ENCODE results near the gene NRDC.
"Not testable (repeated sequence)": the region's sequence is repeated elsewhere in the genome, so short reads cannot be mapped to it uniquely, and the experiment has no call there.

Gene NRDC

GRCh38 chr1:51894748-51895147, 16.2 kb upstream of the NRDC start:
- not testable (repeated sequence) for DNase-seq

GRCh38 chr1:51878308-51878615, 265 bp downstream of the NRDC start:
- no peak for DNase-seq

DNA sequence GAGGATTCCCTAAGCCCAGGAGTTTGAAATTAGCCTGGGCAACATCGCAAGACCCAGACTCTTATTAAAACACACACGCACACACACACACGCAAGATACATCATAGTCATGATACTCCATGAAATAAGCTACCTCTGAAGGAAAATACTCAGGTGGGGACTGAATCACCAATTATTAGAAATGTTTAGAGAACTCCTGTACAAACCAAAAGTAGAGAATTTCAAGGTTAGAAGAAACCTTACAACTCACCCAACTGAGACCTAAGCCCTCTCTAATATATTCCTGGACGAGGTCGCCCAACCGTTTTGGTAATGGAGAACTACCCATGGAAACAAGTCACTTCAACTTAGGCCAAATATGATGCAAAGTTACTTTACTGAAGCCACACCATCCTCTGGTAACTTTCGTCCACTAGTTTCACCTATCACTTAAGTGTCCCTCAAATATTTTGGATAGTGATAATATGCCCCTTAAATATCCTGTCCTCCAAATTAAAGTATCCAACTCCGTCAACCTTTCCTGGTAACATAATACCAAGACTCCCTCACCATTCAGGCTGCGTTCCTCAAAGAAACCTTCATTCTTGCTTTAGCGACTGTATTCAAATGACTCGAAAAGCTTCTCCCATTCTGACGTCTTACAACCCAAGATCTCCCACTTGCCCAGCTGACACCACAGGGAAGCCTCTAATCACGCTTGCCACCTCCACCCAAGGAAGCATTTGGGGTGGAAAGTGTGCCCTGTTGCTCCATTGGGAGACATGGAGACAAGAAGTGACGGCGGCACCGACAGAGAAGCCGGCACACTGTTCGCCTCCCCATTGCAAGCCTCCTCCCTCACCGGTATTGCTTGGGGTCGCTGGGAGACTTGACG, 856 bp downstream of the NRDC start:
- peak in 1 of 2 experiments; percentile 14 for DNase-seq

GRCh38 chr1:51875836-51876235, 2.7 kb downstream of the NRDC start:
- DNase-seq, result no peak

DNA sequence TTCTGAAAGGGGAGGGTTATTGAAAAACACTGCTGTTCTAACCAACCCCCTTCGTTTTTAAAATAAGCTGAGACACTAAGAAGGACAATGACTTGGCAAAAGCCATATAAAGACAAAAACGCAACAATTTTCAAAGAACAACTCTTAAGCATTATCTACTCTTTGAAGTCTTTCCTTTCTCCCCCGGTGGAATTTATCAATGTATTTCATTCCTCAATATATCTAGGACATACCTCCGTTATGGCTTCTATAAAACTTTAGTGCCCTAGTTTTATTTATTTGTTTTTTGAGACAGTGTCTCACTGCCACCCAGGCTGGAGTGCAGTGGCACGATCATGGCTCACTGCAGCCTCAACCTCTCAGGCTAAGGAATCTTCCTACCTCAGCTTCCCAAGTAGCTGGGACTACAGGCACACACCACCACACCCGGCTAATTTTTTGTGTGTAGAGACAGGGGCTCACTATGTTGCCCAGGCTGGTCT, 3.2 kb downstream of the NRDC start:
- no peak for DNase-seq

DNA sequence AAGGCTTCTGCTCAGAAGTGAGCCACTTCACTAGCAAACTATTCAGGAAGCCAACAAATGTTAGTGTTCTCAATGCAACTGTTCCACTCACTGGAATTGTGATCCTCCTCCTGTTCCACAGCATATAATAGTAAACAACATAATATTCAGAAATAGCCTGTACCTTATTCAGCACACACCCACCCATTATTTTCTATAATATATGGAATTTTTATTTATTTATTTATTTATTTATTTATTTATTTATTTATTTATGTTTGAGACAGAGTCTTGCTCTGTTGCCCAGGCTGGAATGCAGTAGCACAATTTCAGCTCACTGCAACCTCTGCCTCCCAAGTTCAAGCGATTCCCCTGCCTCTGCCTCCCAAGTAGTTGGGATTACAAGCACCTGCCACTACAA, 5.3 kb downstream of the NRDC start:
- not testable (repeated sequence) for DNase-seq

- no peak for DNase-seq
Observed at GRCh38 chr1:51871351-51871975, 7.1 kb downstream of the NRDC start.

DNA sequence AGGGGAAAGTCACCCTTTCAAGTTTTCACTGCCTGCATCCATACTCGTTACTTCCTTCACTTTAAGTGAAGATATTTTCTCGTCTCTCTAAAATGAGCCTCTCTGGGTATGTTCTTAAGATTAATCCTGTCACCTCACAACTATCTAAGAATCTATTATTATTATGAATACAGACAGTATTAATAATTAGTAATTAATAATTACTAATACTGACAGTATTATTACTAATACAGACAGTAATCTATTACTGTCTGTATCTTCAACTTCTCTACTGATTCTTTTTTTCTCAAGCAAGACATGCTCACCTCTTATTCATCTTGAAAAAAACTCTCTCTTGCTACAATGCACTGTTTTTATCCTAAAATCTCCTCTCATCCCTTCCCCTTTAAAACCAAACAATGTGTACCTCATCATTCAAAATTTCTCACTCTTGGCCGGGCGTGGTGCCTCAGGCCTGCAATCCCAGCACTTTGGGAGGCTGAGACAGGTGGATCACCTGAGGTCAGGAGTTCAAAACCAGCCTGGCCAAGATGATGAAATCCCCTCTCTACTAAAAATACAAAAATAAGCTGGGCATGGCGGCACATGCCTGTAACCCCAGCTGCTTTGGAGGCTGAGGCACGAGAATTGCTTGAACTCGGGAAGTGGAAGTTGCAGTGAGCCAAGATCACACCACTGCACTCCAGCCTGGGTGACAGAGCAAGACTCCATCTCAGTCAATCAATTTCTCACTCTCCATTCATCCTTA, 7.8 kb downstream of the NRDC start:
- DNase-seq, result no peak

DNA sequence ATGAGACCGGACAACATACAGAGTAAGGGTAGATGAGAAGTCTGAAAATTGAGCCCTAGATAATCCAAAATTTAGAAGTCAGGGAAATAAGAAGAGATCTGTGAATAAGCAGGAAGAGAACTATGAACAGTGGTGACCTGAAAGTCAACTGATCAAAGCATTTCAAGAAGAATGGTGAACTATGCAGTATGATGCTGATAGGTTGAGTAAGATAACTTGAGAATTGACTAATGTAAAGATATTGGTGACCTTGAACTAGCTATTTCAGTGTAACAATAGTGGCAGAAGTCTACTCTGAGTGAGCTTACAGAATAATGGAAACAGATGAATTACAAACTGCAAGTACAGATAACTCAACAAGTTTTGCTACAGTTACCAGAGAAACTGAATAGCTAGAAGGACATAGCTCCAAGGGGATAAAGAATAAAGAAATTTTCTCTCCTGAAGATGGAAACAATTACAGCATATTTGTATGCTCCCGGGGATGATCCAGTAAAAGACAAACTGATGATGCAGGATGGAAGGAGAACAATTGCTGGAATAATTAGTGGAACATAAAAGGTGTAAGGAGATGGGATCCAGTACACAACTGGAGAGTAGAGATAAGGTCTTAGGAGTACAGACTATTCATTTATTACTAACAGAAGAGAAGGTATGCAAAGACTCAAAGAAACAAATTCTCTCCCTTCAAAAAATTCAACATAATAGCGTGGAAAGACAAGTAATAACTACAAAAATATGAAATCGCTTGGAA, 10.9 kb downstream of the NRDC start:
- DNase-seq, result no peak

GRCh38 chr1:51863384-51863783, 15.1 kb downstream of the NRDC start:
- no peak for DNase-seq

GRCh38 chr1:51861669-51862068, 16.9 kb downstream of the NRDC start:
- no peak for DNase-seq

GRCh38 chr1:51859735-51860134, 18.8 kb downstream of the NRDC start:
- no peak for DNase-seq

- no peak for DNase-seq
Observed at GRCh38 chr1:51859333-51859732, 19.2 kb downstream of the NRDC start.

- no peak for DNase-seq
Observed at GRCh38 chr1:51858892-51859291, 19.6 kb downstream of the NRDC start.

DNA sequence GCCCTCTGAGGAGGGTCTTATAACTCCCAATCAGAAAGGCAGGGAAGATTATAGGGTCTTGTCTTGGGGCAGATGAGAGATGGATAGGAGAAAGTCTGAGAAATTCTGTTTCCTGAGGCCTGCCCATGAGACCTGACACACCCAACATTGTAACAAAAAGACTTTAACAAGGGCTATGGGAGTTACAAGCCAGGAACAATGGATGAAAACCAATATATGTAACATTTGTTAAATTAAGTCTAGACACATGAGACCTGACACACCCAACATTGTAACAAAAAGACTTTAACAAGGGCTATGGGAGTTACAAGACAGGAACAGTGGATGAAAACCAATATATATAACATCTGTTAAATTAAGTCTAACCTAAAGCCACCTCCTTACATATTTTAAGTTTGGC, 21.8 kb downstream of the NRDC start:
- DNase-seq, result no peak

- DNase-seq, result no peak
Observed at GRCh38 chr1:51855624-51856023, 22.9 kb downstream of the NRDC start.

- DNase-seq, result no peak
Observed at GRCh38 chr1:51853360-51853759, 25.2 kb downstream of the NRDC start.

DNA sequence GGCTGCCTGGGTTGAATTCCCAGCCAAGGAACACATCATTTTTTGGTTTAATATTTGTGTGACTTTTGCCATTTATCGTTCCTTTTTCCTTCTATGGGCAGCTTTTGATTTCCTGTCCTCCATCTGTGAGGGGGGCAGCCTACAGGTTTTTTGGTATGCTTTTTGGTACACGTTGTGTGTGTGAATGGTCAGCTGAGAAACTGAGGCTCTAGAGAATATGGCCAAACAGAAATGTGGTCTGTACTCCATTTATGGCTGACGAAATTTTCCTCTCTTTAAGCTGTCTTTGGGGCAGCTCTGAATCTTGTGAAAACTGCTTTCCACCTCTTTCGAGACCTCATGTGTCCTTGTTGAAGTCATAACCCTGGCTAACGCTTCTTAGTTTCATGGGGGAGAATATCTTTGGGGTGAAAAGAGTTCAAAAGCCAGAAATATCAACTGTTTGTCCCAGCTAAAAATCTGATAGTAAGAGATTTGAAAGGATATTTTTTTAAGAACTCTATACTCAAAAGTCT, 26.6 kb downstream of the NRDC start:
- no peak for DNase-seq

DNA sequence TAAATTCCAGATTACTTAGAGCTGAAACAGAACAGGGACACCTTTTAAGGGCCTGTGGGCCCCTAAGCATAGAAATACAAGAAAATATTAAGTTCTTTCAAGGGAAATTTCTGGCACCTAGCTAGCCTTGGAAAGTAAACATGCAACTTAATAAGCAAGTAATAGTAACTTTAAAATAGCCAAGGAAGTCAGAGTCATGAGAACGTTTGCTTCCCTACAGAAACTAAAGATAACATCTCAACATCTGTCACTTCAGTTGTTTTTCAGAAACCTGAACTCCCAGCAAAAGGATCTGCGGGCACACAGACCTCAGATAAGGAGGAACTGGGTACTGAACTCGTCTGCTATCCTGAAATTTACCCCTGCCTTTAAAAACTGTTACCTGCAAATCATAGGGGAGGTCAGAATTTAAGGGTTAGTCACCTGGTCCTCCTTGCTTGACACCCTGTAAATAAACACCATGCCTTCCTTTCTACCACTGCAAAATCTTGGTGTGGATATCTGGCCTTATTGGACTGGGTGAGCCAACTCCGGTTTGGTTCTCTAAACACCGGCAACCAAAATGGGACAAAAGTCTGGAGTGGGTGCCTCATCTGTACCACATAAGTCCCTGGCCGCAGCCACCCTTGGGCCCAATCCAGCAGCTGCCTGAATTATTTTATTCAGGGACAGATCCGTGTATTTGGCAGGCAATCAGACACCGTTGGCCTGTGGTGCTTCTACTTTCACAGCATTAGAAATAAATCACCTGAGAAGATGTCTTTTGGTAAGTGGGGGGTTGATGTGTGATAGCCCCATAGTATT, 27.9 kb downstream of the NRDC start:
- DNase-seq, result no peak

DNA sequence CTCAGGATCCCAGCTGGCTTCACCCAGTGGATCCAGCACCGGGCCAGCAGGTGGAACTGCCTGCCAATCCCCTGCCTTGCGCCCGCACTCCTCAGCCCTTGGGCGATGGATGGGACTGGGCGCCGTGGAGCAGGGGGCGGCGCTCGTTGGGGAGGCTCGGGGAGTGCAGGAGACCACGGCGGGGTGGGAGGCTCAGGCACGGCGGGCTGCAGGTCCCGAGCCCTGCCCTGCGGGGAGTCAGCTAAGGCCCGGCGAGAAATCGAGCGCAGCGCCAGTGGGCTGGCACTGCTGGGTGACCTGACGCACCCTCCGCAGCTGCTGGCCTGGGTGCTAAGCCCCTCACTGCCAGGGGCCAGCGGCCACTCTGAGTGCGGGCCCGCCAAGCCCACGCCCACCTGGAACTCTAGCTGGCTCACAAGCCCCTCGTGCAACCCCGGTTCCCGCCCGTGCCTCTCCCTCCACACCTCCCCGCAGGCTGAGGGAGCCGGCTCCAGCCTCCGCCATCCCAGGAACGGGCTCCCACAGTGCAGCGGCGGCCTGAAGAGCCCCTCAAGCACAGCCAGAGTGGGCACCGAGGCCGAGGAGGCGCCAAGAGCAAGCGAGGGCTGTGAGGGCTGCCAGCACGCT, 31.1 kb downstream of the NRDC start:
- DNase-seq, result no peak

DNA sequence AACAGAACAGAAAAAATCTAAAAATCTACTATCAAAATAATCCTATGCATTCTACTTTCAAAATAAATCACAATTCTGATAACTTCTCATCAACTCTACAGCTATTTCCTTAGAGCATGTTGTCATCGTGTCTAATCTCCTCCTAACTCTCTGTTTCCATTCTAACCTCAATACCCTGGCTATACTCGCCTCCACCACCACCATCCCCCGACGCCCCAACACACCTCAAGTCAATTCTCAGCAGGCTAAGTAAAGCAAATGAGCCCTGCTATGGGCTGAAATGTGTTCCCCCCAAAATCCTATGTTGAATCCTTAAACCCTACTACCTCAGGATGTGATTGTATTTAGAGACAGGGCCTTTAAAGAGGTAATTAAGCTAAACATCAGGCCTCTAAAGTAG, 34.6 kb downstream of the NRDC start:
- no peak for DNase-seq

Data from SW 1271 (cell line).